ENCODE results near the gene SLC27A5.
A peak's percentile ranks its signal among the peaks of the same experiment; 100 is the strongest.
"Not testable (repeated sequence)": the region's sequence is repeated elsewhere in the genome, so short reads cannot be mapped to it uniquely, and the experiment has no call there.

The SLC27A5 gene

DNA sequence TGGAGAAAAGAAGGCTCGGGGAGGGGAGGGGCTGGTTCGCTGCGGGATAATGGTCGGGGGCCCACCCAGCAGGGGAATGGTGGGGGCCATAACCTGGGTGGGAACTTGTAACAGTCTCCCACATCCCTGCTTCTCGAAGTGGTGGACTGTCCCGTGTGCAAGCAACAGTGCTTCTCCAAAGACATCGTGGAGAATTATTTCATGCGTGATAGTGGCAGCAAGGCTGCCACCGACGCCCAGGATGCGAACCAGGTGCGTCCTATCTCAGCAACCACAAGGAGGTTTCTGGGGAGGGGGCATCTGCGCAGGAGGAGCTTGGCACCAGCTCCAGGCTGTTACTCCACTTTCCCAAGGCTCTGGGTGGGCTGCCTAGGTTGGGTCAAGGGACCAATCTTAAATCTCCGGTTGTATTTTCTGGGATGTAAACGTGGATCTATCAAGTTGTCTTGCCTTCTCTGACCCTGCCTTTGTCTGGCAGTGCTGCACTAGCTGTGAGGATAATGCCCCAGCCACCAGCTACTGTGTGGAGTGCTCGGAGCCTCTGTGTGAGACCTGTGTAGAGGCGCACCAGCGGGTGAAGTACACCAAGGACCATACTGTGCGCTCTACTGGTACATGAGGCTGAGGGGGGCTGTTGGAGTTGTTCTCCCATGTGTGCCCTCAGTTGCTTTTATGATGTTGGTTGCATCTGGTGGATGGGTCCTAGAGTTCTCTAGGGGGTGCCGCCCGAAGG is 33.7 kb upstream of the SLC27A5 start:
- TF ChIP-seq BHLHE40 (IDR thresholded peaks at IDR 0.05; ENCODE audit: borderline replicate concordance) (no peak), SP1 (IDR thresholded peaks at IDR 0.05) (no peak), FOXM1 (IDR thresholded peaks at IDR 0.05; ENCODE audit: borderline replicate concordance) (no peak)
- ChIA-PET CTCF (no interaction called here), POLR2A (interaction anchor here (1.0 to 3.8 kb wide), 5 partner anchors 9 to 183 kb away, joined by 3 to 96 read pairs (median 6); partner anchors contain the start of genes CHMP2A, ZBTB45 and ZNF497)
- no peak for DNase-seq (ENCODE audit: extremely low spot score)

DNA sequence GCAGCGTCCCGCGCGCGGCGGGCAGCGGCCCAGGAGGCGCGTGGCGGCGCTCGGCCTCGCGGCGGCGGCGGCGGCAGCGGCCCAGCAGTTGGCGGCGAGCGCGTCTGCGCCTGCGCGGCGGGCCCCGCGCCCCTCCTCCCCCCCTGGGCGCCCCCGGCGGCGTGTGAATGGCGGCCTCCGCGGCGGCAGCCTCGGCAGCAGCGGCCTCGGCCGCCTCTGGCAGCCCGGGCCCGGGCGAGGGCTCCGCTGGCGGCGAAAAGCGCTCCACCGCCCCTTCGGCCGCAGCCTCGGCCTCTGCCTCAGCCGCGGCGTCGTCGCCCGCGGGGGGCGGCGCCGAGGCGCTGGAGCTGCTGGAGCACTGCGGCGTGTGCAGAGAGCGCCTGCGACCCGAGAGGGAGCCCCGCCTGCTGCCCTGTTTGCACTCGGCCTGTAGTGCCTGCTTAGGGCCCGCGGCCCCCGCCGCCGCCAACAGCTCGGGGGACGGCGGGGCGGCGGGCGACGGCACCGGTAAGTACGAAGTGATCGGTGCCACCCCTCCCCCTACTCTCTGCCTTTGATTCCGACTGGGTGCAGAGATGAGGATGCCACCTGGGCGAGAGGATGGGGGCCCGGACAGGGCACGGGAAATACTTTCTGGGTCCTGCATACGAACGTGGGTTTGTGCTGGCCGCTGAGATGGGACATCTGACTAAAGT is 32.9 kb upstream of the SLC27A5 start:
- TF ChIP-seq ELF4 (IDR thresholded peaks at IDR 0.05) = no peak
- TF ChIP-seq ZNF384 (IDR thresholded peaks at IDR 0.05) = no peak
- TF ChIP-seq BHLHE40 (IDR thresholded peaks at IDR 0.05; ENCODE audit: borderline replicate concordance) = no peak
- TF ChIP-seq LEF1 (IDR thresholded peaks at IDR 0.05; ENCODE audit: borderline replicate concordance) = no peak; the same call in 1 of the 2 replicates
- TF ChIP-seq FOXK2 (IDR thresholded peaks at IDR 0.05) = no peak
- no peak for TF ChIP-seq HDGF (IDR thresholded peaks at IDR 0.05; ENCODE audit: borderline replicate concordance)
- peak; percentile 54; the same call in 1 of the 2 replicates for TF ChIP-seq FOXM1 (IDR thresholded peaks at IDR 0.05; ENCODE audit: borderline replicate concordance)
- TF ChIP-seq, protein P1, sequence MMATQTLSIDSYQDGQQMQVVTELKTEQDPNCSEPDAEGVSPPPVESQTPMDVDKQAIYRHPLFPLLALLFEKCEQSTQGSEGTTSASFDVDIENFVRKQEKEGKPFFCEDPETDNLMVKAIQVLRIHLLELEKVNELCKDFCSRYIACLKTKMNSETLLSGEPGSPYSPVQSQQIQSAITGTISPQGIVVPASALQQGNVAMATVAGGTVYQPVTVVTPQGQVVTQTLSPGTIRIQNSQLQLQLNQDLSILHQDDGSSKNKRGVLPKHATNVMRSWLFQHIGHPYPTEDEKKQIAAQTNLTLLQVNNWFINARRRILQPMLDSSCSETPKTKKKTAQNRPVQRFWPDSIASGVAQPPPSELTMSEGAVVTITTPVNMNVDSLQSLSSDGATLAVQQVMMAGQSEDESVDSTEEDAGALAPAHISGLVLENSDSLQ (IDR thresholded peaks at IDR 0.05) = no peak
- TF ChIP-seq ARNT (IDR thresholded peaks at IDR 0.05) = peak; percentile 68
- TF ChIP-seq CTBP1 (IDR thresholded peaks at IDR 0.05; ENCODE audit: borderline replicate concordance) = no peak
- TF ChIP-seq TARDBP (IDR thresholded peaks at IDR 0.05) = no peak
- no peak for TF ChIP-seq SP1 (IDR thresholded peaks at IDR 0.05)
- TF ChIP-seq FOXA1 (IDR thresholded peaks at IDR 0.05) = no peak
- no peak for TF ChIP-seq L3MBTL2 (conservative IDR thresholded peaks at IDR 0.05)
- no peak for TF ChIP-seq NFRKB (IDR thresholded peaks at IDR 0.05)
- DNase-seq (ENCODE audit: extremely low spot score) = peak; percentile 83
- POLR2A ChIA-PET = interaction anchor here (1.0 to 3.8 kb wide), 20 partner anchors 9 to 182 kb away, joined by 3 to 96 read pairs (median 5); partner anchors contain the start of genes CHMP2A, MZF1, UBE2M and ZBTB45
- CTCF ChIA-PET = interaction anchor here (1.3 kb wide), 1 partner anchor 25 kb away, joined by 9 read pairs; the partner anchor contains the start of gene ZBTB45

DNA sequence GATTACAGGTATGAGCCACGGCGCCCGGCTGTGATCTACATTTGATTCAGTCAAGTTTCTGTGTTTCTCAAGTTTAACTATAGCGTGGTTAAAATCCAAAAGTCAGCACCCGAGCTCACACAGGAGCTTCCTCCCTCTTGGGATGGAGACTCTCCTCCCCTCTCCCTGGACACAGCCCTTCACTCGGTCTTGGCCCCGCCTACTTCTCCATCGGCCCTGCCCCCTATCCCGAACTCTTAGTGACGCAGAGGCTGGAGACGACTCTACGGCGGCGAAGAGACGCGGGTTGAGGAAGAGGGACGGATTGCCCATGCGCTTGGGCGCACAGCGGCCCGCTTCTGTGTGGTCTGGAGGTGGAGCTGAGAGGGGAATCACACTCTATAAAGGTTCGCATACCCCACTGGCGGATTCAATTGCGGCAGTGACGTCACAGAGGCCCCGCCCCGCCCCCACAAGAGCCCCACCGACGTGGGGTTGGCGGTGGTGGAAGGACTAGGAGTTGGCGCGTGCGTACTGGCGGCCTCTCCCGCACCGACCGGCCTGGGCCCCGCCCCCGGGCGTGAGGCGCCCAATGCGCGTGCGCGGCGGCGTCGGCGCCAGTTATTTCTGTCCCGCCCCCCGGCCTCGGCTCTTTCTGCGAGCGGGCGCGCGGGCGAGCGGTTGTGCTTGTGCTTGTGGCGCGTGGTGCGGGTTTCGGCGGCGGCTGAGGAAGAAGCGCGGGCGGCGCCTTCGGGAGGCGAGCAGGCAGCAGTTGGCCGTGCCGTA is 32.2 kb upstream of the SLC27A5 start, which contains the start of gene TRIM28:
TSS of gene TRIM28 (plus strand) at position 239 of the 765 bp plus-strand sequence. CDS start 694 bp downstream, outside the sequence.
- TF ChIP-seq L3MBTL2 (conservative IDR thresholded peaks at IDR 0.05) (no peak), ARNT (IDR thresholded peaks at IDR 0.05) (no peak), NFRKB (IDR thresholded peaks at IDR 0.05) (no peak), CTBP1 (IDR thresholded peaks at IDR 0.05; ENCODE audit: borderline replicate concordance) (no peak), ELF4 (IDR thresholded peaks at IDR 0.05) (peak; percentile 31; the same call in 1 of the 2 replicates), SUZ12 (IDR thresholded peaks at IDR 0.05) (no peak)
- ChIA-PET POLR2A (interaction anchor here (0.5 to 3.8 kb wide), 23 partner anchors 8 to 383 kb away, joined by 3 to 96 read pairs (median 5); partner anchors contain the start of genes CHMP2A, MZF1, RNF225 and UBE2M), CTCF (interaction anchor here (1.3 kb wide), 1 partner anchor 25 kb away, joined by 9 read pairs; the partner anchor contains the start of gene ZBTB45)
- DNase-seq (ENCODE audit: extremely low spot score) = peak; percentile 99

GRCh38 chr19:58542641-58543372 is 31.0 kb upstream of the SLC27A5 start:
- POLR2A ChIA-PET = interaction anchor here (1.0 to 3.8 kb wide), 12 partner anchors 11 to 360 kb away, joined by 4 to 96 read pairs (median 8); partner anchors contain the start of genes CHMP2A, MZF1, UBE2M and ZBTB45
- CTCF ChIA-PET; DNase-seq (ENCODE audit: extremely low spot score): not testable (repeated sequence)

GRCh38 chr19:58539169-58539559 is 27.4 kb upstream of the SLC27A5 start:
- DNase-seq (ENCODE audit: extremely low spot score); POLR2A ChIA-PET; CTCF ChIA-PET: not testable (repeated sequence)

DNA sequence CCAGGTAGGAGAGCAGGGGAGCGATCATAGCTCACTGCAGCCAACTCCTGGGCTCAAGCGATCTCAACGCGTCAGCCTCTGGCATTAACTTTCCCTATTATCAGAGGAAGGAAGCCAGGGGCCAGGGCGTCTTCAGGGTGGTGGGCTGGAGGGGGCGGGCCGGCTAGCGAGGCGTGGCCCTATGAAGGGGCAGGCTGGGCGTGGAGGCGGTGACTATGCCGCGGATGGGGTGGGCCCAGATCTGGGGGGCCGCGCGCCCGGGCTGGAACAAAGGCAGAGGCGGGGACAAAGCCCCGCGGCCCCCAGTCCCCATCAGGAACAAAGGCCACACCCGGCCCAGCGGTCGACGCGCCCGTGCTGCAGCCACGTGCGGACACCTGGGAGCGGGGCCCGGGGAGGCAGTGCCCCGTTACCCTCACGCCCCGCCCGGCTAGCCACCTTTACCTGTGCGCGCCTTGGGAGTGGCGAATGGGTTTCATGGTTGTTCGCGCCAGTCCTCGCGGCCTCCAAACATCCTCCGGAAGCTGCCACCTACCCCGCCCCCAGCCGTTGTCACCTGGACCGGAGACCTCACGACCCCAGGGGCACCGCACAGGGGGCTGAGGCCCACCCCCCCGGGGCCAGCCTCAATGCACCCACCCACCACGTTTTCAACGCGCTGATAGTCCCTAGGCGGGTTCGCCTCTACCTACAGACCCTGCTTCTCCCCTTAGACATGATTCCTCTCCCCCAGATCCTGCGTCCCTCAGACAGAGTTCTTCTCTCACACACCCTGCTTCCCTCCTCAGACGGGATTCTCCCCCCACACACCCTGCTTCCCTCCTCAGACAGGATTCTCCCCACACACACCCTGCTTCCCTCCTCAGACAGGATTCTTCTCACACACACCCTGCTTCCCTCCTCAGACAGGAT is 26.7 kb upstream of the SLC27A5 start:
- CTCF ChIA-PET = no interaction called here
- no peak for DNase-seq (ENCODE audit: extremely low spot score)
- POLR2A ChIA-PET = no interaction called here
- TF ChIP-seq ZNF384 (IDR thresholded peaks at IDR 0.05) (no peak), NFRKB (IDR thresholded peaks at IDR 0.05) (no peak)

Data from HEK293T (cell line).